Endodermal cell (in vitro differentiated cells): ENCODE measurements around the gene FYN. TPM values are rescaled to one million over a fixed set of nuclear protein-coding genes. Genes with fewer than 3 reads are reported as not detected.

Source experiments
- DNase-seq: peaks from one replicate; pipeline ENCODE4 v3.0.0-alpha.2; 2017
- H3K27ac ChIP-seq: 2 replicates; pipeline ENCODE4 v1.5.1; 2013; ENCODE audit warnings: mild to moderate bottlenecking, low read depth, low read length, moderate library complexity
- H3K27me3 ChIP-seq: 2 replicates; pipeline ENCODE4 v1.6.1; 2013; ENCODE audit warnings: mild to moderate bottlenecking, low read length, moderate library complexity; ENCODE audit not compliant: insufficient read depth, control insufficient read depth, poor library complexity, severe bottlenecking
- H3K36me3 ChIP-seq: 2 replicates; pipeline ENCODE4 v1.7.0; 2013; ENCODE audit warnings: mild to moderate bottlenecking, low read length, moderate library complexity; ENCODE audit not compliant: control insufficient read depth, insufficient read depth
- H3K4me1 ChIP-seq: one replicate; pipeline ENCODE4 v1.7.0; 2013; ENCODE audit warnings: low read length; ENCODE audit not compliant: control insufficient read depth, insufficient read depth
- H3K4me3 ChIP-seq: 2 replicates; pipeline ENCODE4 v1.5.1; 2013; ENCODE audit warnings: mild to moderate bottlenecking, low read length, moderate library complexity
- H3K9ac ChIP-seq: 2 replicates; pipeline ENCODE4 v1.6.1; 2013; ENCODE audit warnings: mild to moderate bottlenecking, low read length, moderate library complexity; ENCODE audit not compliant: poor library complexity, severe bottlenecking; ENCODE audit errors: extremely low read depth
- H3K9me3 ChIP-seq: 2 replicates; pipeline ENCODE4 v1.6.1; 2013; ENCODE audit warnings: mild to moderate bottlenecking, low read length, moderate library complexity; ENCODE audit not compliant: control insufficient read depth
- H3K27ac Mint-ChIP-seq: 2 replicates; pipeline ENCODE4 v1.8.0; 2020; ENCODE audit warnings: mixed read lengths
- H3K27me3 Mint-ChIP-seq: 2 replicates; pipeline ENCODE4 v1.8.0; 2021; ENCODE audit warnings: mild to moderate bottlenecking, mixed read lengths; ENCODE audit not compliant: insufficient read depth
- H3K36me3 Mint-ChIP-seq: 2 replicates; pipeline ENCODE4 v1.8.0; 2020; ENCODE audit warnings: low read depth, mixed read lengths
- H3K4me1 Mint-ChIP-seq: 2 replicates; pipeline ENCODE4 v1.8.0; 2020; ENCODE audit warnings: mixed read lengths
- H3K4me3 Mint-ChIP-seq: 2 replicates; pipeline ENCODE4 v1.8.0; 2020; ENCODE audit warnings: mild to moderate bottlenecking, moderate library complexity, mixed read lengths
- H3K9me3 Mint-ChIP-seq: 2 replicates; pipeline ENCODE4 v1.8.0; 2020; ENCODE audit warnings: mild to moderate bottlenecking, mixed read lengths
- CTCF ChIP-seq: fragments of 200-600 bp; sonication (generic); conservative IDR thresholded peaks from 2 replicates; pipeline ENCODE4 v1.5.0; 2021; ENCODE audit warnings: antibody characterized with exemption, mild to moderate bottlenecking
- WGBS, 2 experiments: methylation state at CpG; one replicate each; pipeline versions ENCODE4 v1.1.5 to v1.1.7; 2013; ENCODE audit warnings: missing lambda C conversion rate in 2 of 2, mixed read lengths in 1 of 2; ENCODE audit not compliant: insufficient coverage in 1 of 2, insufficient read length in 1 of 2; 5-methylcytosine and 5-hydroxymethylcytosine counted together
- total RNA-seq, 2 donors: library from RNA; stranded (reverse); fragmentation: NEBNext Ultra II Directional in 1 of 2; extraction: Animal tissue kit (Norgen Biotek cat#: 25700) in 1 of 2; gene quantifications; 2 replicates in 1 of 2; 3 replicates in 1 of 2; pipeline ENCODE4 v1.2.1, GENCODE V29; 2021

FYN gene
- total RNA-seq, 2 donors from 2014 or later = 70.0 to 96.4 TPM

GRCh38 chr6:111799576-111800258, 73.5 kb downstream of the FYN start:
- Mint-ChIP-seq H3K36me3 (no peaks in the 10 kb centered on the region), H3K4me1 (peaks cover 7% of the 10 kb centered on the region), H3K4me3 (no peak overlapping the region), H3K27me3 (no peaks in the 10 kb centered on the region), H3K9me3 (no peaks in the 10 kb centered on the region), H3K27ac (no peak overlapping the region)
- Histone ChIP-seq H3K27me3 (no peaks in the 10 kb centered on the region), H3K9me3 (no peaks in the 10 kb centered on the region), H3K36me3 (no peaks in the 10 kb centered on the region), H3K27ac (no peak overlapping the region), H3K4me1 (peaks cover 2% of the 10 kb centered on the region), H3K4me3 (no peak overlapping the region), H3K9ac (no peak overlapping the region)
- TF ChIP-seq CTCF = peak; percentile 65
- DNase-seq = no peak
- 83 to 88% methylated on average over 9 of the region's 11 CpGs for WGBS, 2 experiments

DNA sequence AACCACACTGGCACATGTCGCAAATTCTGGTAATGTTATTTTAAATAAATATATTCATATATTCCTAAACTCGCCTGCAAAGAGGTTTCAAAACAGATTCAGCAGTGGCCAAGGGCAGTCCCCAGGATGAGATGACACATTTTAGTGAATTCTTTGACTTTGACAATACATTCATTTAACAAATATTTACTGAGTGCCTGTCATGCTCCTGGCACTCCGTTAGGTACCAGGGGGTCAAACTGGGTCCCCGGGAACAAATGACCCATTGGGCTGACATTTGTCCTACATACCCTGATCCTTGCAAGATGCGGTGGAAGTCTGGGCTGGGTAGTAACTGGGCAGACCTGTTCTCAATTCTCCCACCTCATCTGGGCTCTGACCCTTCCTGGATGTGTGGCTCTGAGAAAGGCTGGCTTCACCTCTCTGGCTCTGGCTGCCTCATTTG, 74.9 kb downstream of the FYN start:
- Mint-ChIP-seq H3K27ac (no peak overlapping the region), H3K4me3 (no peak overlapping the region), H3K36me3 (no peaks in the 10 kb centered on the region), H3K4me1 (peaks cover 10% of the 10 kb centered on the region), H3K27me3 (no peaks in the 10 kb centered on the region), H3K9me3 (no peaks in the 10 kb centered on the region)
- DNase-seq = no peak
- no peak for TF ChIP-seq CTCF
- Histone ChIP-seq H3K36me3 (no peaks in the 10 kb centered on the region), H3K27ac (no peak overlapping the region), H3K9me3 (no peaks in the 10 kb centered on the region), H3K27me3 (no peaks in the 10 kb centered on the region), H3K9ac (no peak overlapping the region), H3K4me1 (no peaks in the 10 kb centered on the region), H3K4me3 (no peak overlapping the region)
- 91 to 94% methylated on average over 2 to 4 of the region's 5 CpGs for WGBS, 2 experiments

DNA sequence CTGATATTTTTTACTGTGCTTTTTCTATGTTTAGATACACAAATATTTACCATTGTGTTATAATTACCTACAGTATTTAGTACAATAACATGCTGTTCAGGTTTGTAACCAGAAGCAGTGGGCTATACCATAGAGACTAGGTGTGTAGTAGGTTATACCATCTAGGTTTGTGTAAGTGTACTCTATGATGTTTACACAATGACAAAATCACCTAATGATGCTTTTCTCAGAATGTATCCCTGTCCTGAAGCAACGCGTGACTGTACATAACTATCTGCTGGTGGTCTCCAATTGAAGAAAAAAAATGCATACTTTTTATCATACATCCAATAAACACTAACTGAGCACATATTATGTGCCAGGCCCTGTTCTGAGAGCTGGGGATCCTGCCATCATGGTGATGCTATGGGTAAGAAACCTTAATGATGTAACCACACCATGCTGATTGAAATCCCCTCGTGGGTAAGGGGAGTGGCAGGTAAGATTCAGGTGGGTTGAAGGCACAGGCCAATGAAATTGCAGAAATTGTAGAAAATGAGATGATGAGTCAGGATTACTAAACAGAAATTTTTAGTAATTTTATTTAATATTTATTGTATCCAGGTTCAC, 76.8 kb downstream of the FYN start:
- H3K27ac Mint-ChIP-seq = no peak overlapping the region
- H3K4me1 Mint-ChIP-seq = peaks cover 10% of the 10 kb centered on the region
- no peak for DNase-seq
- 94% methylated on average over 3 of the region's 3 CpGs; no CpG with 5 or more reads in 1 of the 2 experiments for WGBS, 2 experiments
- no peaks in the 10 kb centered on the region for H3K36me3 Mint-ChIP-seq
- no peak overlapping the region for H3K27ac ChIP-seq
- no peak overlapping the region for H3K9ac ChIP-seq
- no peak overlapping the region for H3K4me3 ChIP-seq
- H3K27me3 ChIP-seq = no peaks in the 10 kb centered on the region
- H3K27me3 Mint-ChIP-seq = no peaks in the 10 kb centered on the region
- H3K9me3 ChIP-seq = no peaks in the 10 kb centered on the region
- no peaks in the 10 kb centered on the region for H3K4me1 ChIP-seq
- no peak overlapping the region for H3K4me3 Mint-ChIP-seq
- no peaks in the 10 kb centered on the region for H3K9me3 Mint-ChIP-seq
- no peaks in the 10 kb centered on the region for H3K36me3 ChIP-seq
- TF ChIP-seq CTCF = no peak
